K562 (cell line): ENCODE results near the gene APCDD1. TPM values are rescaled to one million over a fixed set of nuclear protein-coding genes. Genes with fewer than 3 reads are reported as not detected.

Source experiments
- ATAC-seq: fragments of 200-7000 bp; cut with Tn5 transposase; 3 replicates; pipeline ENCODE4 v1.9.1; 2020; ENCODE audit warnings: moderate library complexity
- BruUV-seq: library from RNA; stranded (reverse); fragments of 400-500 nt; replicated peaks from 2 replicates; lab custom pipeline; 2021; lab: Mats Ljungman, UMichigan
- CTCF ChIA-PET: fragments of 300-600 bp; formaldehyde crosslinking; extraction: SDS; loops from one replicate; lab custom pipeline; 2021; ENCODE audit warnings: low intra/inter-chr PET ratio; lab: Yijun Ruan, JAX
- POLR2A ChIA-PET: fragments of 300-600, 350-650 bp; sonication (Branson Sonifier 250); formaldehyde crosslinking; extraction: SDS; loops from one replicate; lab custom pipeline; 2021; ENCODE audit warnings: antibody characterized with exemption, inconsistent platforms; lab: Yijun Ruan, JAX
- DNase-seq, 4 experiments: peaks; one replicate each; pipeline versions ENCODE4 v3.0.0 to v3.0.0-alpha.2; 2011 to 2018; ENCODE audit warnings: low spot score in 3 of 4, mixed read lengths in 3 of 4; ENCODE audit errors: extremely low read depth in 1 of 4
- FAIRE-seq: peaks from 2 replicates; lab custom pipeline; 2011; peaks lifted over from hg19 to GRCh38; lab: Jason Lieb, UNC
- H2AFZ ChIP-seq: 2 replicates; pipeline ENCODE4 v1.6.0; 2011; ENCODE audit warnings: low read depth, low read length, control low read depth, inconsistent platforms
- H3K27ac ChIP-seq: fragments of 200-600 bp; 3 replicates; pipeline ENCODE4 v1.8.0; 2011; ENCODE audit warnings: low read depth, mild to moderate bottlenecking, control low read depth, inconsistent platforms, low read length, moderate library complexity, mixed read lengths; ENCODE audit errors: extremely low read depth
- H3K27me3 ChIP-seq, 2 experiments: fragments of 300-600 bp in 1 of 2; 2 replicates in 1 of 2; 3 replicates in 1 of 2; pipeline versions ENCODE4 v1.6.0 to v1.8.0; 2011; ENCODE audit warnings: inconsistent platforms in 2 of 2, low read length in 2 of 2, mild to moderate bottlenecking in 1 of 2, mixed read lengths in 1 of 2, moderate library complexity in 1 of 2; ENCODE audit not compliant: control insufficient read depth in 2 of 2, insufficient read depth in 2 of 2
- H3K36me3 ChIP-seq: fragments of 300-600 bp; 3 replicates; pipeline ENCODE4 v1.8.0; 2011; ENCODE audit warnings: mild to moderate bottlenecking, low read length, inconsistent platforms; ENCODE audit not compliant: control insufficient read depth, insufficient read depth
- H3K4me1 ChIP-seq, 2 experiments: fragments of 200-600 bp in 1 of 2; replicated peaks in 1 of 2; 2 replicates in 1 of 2; 3 replicates in 1 of 2; pipeline versions ENCODE4 v1.5.1 to v1.8.0; 2011; ENCODE audit warnings: inconsistent platforms in 2 of 2, low read length in 2 of 2, mild to moderate bottlenecking in 1 of 2, mixed read lengths in 1 of 2, moderate library complexity in 1 of 2; ENCODE audit not compliant: control insufficient read depth in 2 of 2, insufficient read depth in 2 of 2
- H3K4me2 ChIP-seq: 2 replicates; pipeline ENCODE4 v1.6.1; 2011; ENCODE audit warnings: low read length, control low read depth, inconsistent platforms, mixed read lengths; ENCODE audit not compliant: insufficient read depth
- H3K4me3 ChIP-seq: fragments of 200-600 bp; sonication (generic), shearing (Covaris generic); 2 replicates; pipeline ENCODE4 v1.5.1; 2016; ENCODE audit warnings: control low read depth, inconsistent platforms
- H3K79me2 ChIP-seq: fragments of 200-600 bp; 3 replicates; pipeline ENCODE4 v1.8.0; 2011; ENCODE audit warnings: low read length, inconsistent platforms; ENCODE audit not compliant: control insufficient read depth, insufficient read depth
- H3K9ac ChIP-seq, 2 experiments: 2 replicates each; pipeline versions ENCODE4 v1.6.0 to v1.6.1; 2011; ENCODE audit warnings: low read depth in 2 of 2, low read length in 2 of 2, control low read depth in 1 of 2, inconsistent platforms in 1 of 2, mild to moderate bottlenecking in 1 of 2, mixed read lengths in 1 of 2; ENCODE audit not compliant: insufficient read depth in 1 of 2
- H3K9me1 ChIP-seq: one replicate; pipeline ENCODE4 v1.6.0; 2011; ENCODE audit warnings: inconsistent platforms, mild to moderate bottlenecking, low read length, moderate library complexity; ENCODE audit not compliant: control insufficient read depth, insufficient read depth
- H3K9me3 ChIP-seq: replicated peaks from 2 replicates; pipeline ENCODE4 v1.5.1; 2011; ENCODE audit warnings: low read depth, low read length, inconsistent platforms; ENCODE audit not compliant: control insufficient read depth, insufficient read depth
- H4K20me1 ChIP-seq: replicated peaks from 2 replicates; pipeline ENCODE4 v1.6.1; 2011; ENCODE audit warnings: low read length, inconsistent platforms, mixed read lengths; ENCODE audit not compliant: control insufficient read depth, insufficient read depth
- BCOR ChIP-seq: fragments of 450-650 bp; IDR thresholded peaks from 2 replicates; pipeline ENCODE4 v1.6.1; 2016
- BDP1 ChIP-seq: IDR thresholded peaks from 3 replicates; pipeline ENCODE4 v1.6.1; 2011; ENCODE audit not compliant: insufficient read length, insufficient read depth
- KDM2B ChIP-seq: fragments of 250-450 bp; sonication (Bioruptor Pico); IDR thresholded peaks from 2 replicates; pipeline ENCODE4 v1.8.0; 2021; ENCODE audit warnings: mild to moderate bottlenecking, moderate library complexity
- MYBL2 ChIP-seq, 2 experiments: fragments of 450-650 bp in 1 of 2; sonication (generic) in 1 of 2; formaldehyde crosslinking in 1 of 2; IDR thresholded peaks; 2 replicates each; pipeline versions ENCODE4 v1.6.1 to v1.8.1; 2017 to 2022; ENCODE audit warnings: borderline replicate concordance in 1 of 2, inconsistent platforms in 1 of 2, low read depth in 1 of 2, mild to moderate bottlenecking in 1 of 2, missing genetic modification reagents in 1 of 2, moderate library complexity in 1 of 2
- MYNN ChIP-seq, 2 experiments: sonication (generic); formaldehyde crosslinking in 1 of 2; IDR thresholded peaks; 2 replicates each; pipeline versions ENCODE4 v1.5.0 to v1.6.1; 2016 to 2020; ENCODE audit warnings: antibody characterized with exemption in 1 of 2, missing genetic modification reagents in 1 of 2
- TEAD2 ChIP-seq: fragments of 450-650 bp; IDR thresholded peaks from 2 replicates; pipeline ENCODE4 v1.6.1; 2016; ENCODE audit warnings: missing genetic modification characterization, control low read depth, missing compliant biosample characterization
- ZNF140 ChIP-seq: fragments of 250-450 bp; sonication (Bioruptor Pico); IDR thresholded peaks from 2 replicates; pipeline ENCODE4 v1.8.0; 2021; ENCODE audit warnings: moderate library complexity, mild to moderate bottlenecking, inconsistent platforms
- ZNF212 ChIP-seq: fragments of 450-650 bp; formaldehyde crosslinking; IDR thresholded peaks from 2 replicates; pipeline ENCODE4 v1.4.0; 2020; ENCODE audit warnings: mild to moderate bottlenecking
- ZNF277 ChIP-seq: fragments of 250-450 bp; sonication (Bioruptor Pico); IDR thresholded peaks from 2 replicates; pipeline ENCODE4 v1.8.0; 2022; ENCODE audit warnings: inconsistent platforms, mild to moderate bottlenecking, moderate library complexity, borderline replicate concordance
- ZNF311 ChIP-seq: fragments of 250-450 bp; sonication (Bioruptor Pico); IDR thresholded peaks from 2 replicates; pipeline ENCODE4 v1.4.0; 2020; ENCODE audit warnings: mild to moderate bottlenecking, moderate library complexity
- ZNF584 ChIP-seq: fragments of 200-800 bp; sonication (Bioruptor generic); IDR thresholded peaks from 2 replicates; pipeline ENCODE4 v1.6.1; 2016; ENCODE audit warnings: low read depth, mild to moderate bottlenecking, missing genetic modification characterization, missing compliant biosample characterization
- WGBS: fragments of 100-300 bp; shearing (Covaris generic); methylation state at CpG from one replicate; pipeline ENCODE4 v1.1.6; 2016; ENCODE audit warnings: low coverage, mixed read lengths; ENCODE audit not compliant: insufficient coverage; ENCODE audit errors: missing lambda C conversion rate; 5-methylcytosine and 5-hydroxymethylcytosine counted together
- in situ Hi-C: fragments of 300-500 bp; cut with MboI; formaldehyde crosslinking; loops from 4 replicates; pipeline ENCODE4 v1.15.0; 2018; ENCODE audit warnings: inconsistent platforms, mixed read lengths
- intact Hi-C: fragments of 100-400 bp; cut with micrococcal nuclease; formaldehyde crosslinking; loops from 2 replicates; pipeline ENCODE4 v1.14.2; 2022
- polyA plus RNA-seq, 8 experiments: library from polyadenylated mRNA; depleted of rRNA in 4 of 8; stranded (reverse) in 5 of 8; unstranded in 3 of 8; fragments of >200 nt; fragmentation: Nextera tagmentation in 2 of 8; fragmentation: Illumina TruSeq in 1 of 8; extraction: Ambion mirVana in 2 of 8; extraction: Trizol in 1 of 8; gene quantifications; 2 replicates each; pipeline versions ENCODE4 v1.2.1 to v1.2.3, GENCODE V29; 2011 to 2014; ENCODE audit warnings: inconsistent platforms in 1 of 8, missing spikeins in 1 of 8
- total RNA-seq, 7 experiments: library from RNA; depleted of rRNA in 6 of 7; stranded (reverse); fragments of >200 nt in 6 of 7; fragmentation: Illumina TruSeq in 2 of 7; extraction: Trizol in 2 of 7; gene quantifications; 2 replicates each; pipeline versions ENCODE4 v1.2.1 to v1.2.3, GENCODE V29; 2011 to 2021; ENCODE audit warnings: low replicate concordance in 1 of 7

APCDD1 gene
- total and polyA plus RNA-seq, 9 of the 15 experiments (the other 6 are each of a cell fraction or from before 2014, with no cell fraction given), result 0.07 TPM; not detected in 8

DNA sequence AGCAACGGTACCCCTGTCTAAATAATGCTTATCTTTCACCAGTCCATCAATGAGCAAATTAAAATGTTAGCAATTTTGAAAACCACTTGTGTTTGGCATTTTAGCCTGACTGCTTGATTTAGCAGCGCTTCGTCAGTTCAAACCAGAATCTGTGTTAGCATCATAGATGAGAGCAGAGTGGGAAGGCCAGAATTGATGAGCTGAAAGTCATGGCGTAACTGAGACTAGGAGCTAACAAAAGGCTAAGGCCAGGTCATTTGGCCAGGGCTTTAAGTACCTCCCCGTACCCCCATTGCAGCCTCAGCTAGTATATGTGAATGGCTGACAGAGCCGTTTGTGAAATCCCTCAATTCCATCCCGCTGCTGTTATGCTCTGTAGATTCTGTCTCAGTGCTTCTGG, 16.0 kb downstream of the APCDD1 start:
- no peaks in the 10 kb centered on the region for H3K9me1 ChIP-seq

More for the DNA sequence above, 16.0 kb downstream of the APCDD1 start:
- WGBS, result 1% methylated on average over 7 of the region's 7 CpGs
- ChIA-PET POLR2A (no interaction called here), CTCF (no interaction called here)
- TF ChIP-seq ZNF277 (CRISPR knock-in tag), result no peak
- TF ChIP-seq TEAD2 (tag), result no peak
- TF ChIP-seq BCOR, result no peak
- no peak for TF ChIP-seq ZNF212 (CRISPR knock-in tag)
- TF ChIP-seq KDM2B, result no peak
- no peak for TF ChIP-seq MYNN (IDR thresholded peaks at IDR 0.05)
- no peak for TF ChIP-seq MYNN (CRISPR knock-in tag; IDR thresholded peaks at IDR 0.05)
- no peak for TF ChIP-seq ZNF584 (CRISPR knock-in tag)
- TF ChIP-seq ZNF140 (CRISPR knock-in tag), result no peak
- TF ChIP-seq MYBL2 (IDR thresholded peaks at IDR 0.05; ENCODE audit: low read depth), result no peak
- TF ChIP-seq MYBL2 (CRISPR knock-in tag; IDR thresholded peaks at IDR 0.05; ENCODE audit: borderline replicate concordance), result no peak
- no peak for TF ChIP-seq BDP1
- TF ChIP-seq ZNF311, result no peak
- Histone ChIP-seq H3K79me2 (no peaks in the 10 kb centered on the region), H3K9me3 (no peaks in the 10 kb centered on the region), H3K36me3 (no peaks in the 10 kb centered on the region), H4K20me1 (no peaks in the 10 kb centered on the region), H3K4me1 (no peaks in the 10 kb centered on the region), H2AFZ (no peak overlapping the region), H3K4me2 (no peak overlapping the region), H3K27ac (no peak overlapping the region), H3K9ac (no peak overlapping the region), H3K27me3 (peaks cover 40% of the 10 kb centered on the region in 2 experiments), H3K4me3 (no peak overlapping the region)
- BruUV-seq, result no TSS peak
- ATAC-seq, result no peak
- intact Hi-C loops, result no loop called here
- no peak for DNase-seq
- in situ Hi-C loops, result no loop called here
- no peak for FAIRE-seq
